Endothelial cell of umbilical vein (primary cell): Measurements from ENCODE around the gene KHDC1L.

ENCODE experiments used
- CTCF ChIP-seq, 2 donors: IDR thresholded peaks; 1 replicate in 1 of 2; 2 replicates in 1 of 2; pipeline ENCODE4 v1.5.1; 2011; ENCODE audit warnings: low read length in 2 of 2, mild to moderate bottlenecking in 2 of 2, moderate library complexity in 2 of 2, control low read depth in 1 of 2, inconsistent platforms in 1 of 2, low read depth in 1 of 2; ENCODE audit not compliant: insufficient read depth in 1 of 2; ENCODE audit errors: extremely low read depth in 1 of 2
- JUN ChIP-seq: IDR thresholded peaks from 2 replicates; pipeline ENCODE4 v1.6.1; 2011; ENCODE audit warnings: borderline replicate concordance, low read depth; ENCODE audit not compliant: insufficient read length, insufficient read depth
- POLR2A ChIP-seq: IDR thresholded peaks from 2 replicates; pipeline ENCODE4 v1.6.1; 2012; ENCODE audit warnings: low read depth, mild to moderate bottlenecking, control low read depth, low read length
- POLR2AphosphoS5 ChIP-seq: IDR thresholded peaks from 2 replicates; pipeline ENCODE4 v1.6.1; 2012; ENCODE audit warnings: low read depth, mild to moderate bottlenecking, control low read depth, low read length, moderate library complexity; ENCODE audit not compliant: insufficient read depth

DNA sequence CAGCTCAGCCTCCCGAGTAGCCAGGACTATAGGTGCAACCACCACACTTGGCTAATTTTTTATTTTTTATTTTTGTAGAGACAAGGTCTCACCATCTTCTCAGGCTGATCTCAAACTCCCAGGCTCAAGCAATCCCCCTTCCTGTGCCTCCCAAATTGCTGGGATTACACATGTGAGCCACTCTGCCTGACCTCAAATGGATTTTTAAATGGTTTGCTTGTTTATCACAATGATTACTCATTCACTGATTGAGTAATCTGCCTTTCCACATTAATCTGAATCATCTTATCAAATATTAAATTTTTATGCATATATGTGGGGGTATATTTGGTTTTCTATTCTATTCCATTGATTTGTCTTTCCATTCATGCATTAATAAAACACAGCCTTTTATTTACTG, 9.4 kb upstream of the KHDC1L start:
- no peak for TF ChIP-seq CTCF (IDR thresholded peaks at IDR 0.05; ENCODE audit: extremely low read depth in 1 of 2, insufficient read depth in 1 of 2, low read depth in 1 of 2, low read length in 2 of 2)
- no peak for TF ChIP-seq JUN
- TF ChIP-seq POLR2AphosphoS5 = no peak
- TF ChIP-seq POLR2A = no peak
